IPS DF 4.7 (cell line): ENCODE data around the gene DAB1.

Experiments used
- DNase-seq: peaks from one replicate; pipeline ENCODE4 v3.0.0-alpha.2; 2013; ENCODE audit warnings: low spot score; ENCODE audit errors: extremely low read depth

The DAB1 gene

GRCh38 chr1:57423656-57424211 lies at the start of gene DAB1:
Gene DAB1 (minus strand): TSS chr1:57424060. CDS start chr1:57291030, 133,030 bp downstream.
- DNase-seq = no peak

- no peak for DNase-seq
Observed at GRCh38 chr1:57473448-57473847, 49.6 kb upstream of the DAB1 start.

- DNase-seq = no peak
Observed at GRCh38 chr1:57471995-57472394, 48.1 kb upstream of the DAB1 start.

- DNase-seq = no peak
Observed at GRCh38 chr1:57470036-57470435, 46.2 kb upstream of the DAB1 start.

- DNase-seq = no peak
Observed at GRCh38 chr1:57468641-57469523, 45.0 kb upstream of the DAB1 start.

GRCh38 chr1:57467830-57468229 lies 44.0 kb upstream of the DAB1 start:
- DNase-seq = no peak

- no peak for DNase-seq
Observed at GRCh38 chr1:57464756-57465155, 40.9 kb upstream of the DAB1 start.

- no peak for DNase-seq
Observed at GRCh38 chr1:57463343-57463742, 39.5 kb upstream of the DAB1 start.

GRCh38 chr1:57461405-57461804 lies 37.5 kb upstream of the DAB1 start:
- no peak for DNase-seq

- no peak for DNase-seq
Observed at GRCh38 chr1:57451516-57451915, 27.7 kb upstream of the DAB1 start.

- DNase-seq = no peak
Observed at GRCh38 chr1:57450981-57451380, 27.1 kb upstream of the DAB1 start.

- no peak for DNase-seq
Observed at GRCh38 chr1:57447551-57447950, 23.7 kb upstream of the DAB1 start.

GRCh38 chr1:57443004-57443403 lies 19.1 kb upstream of the DAB1 start:
- no peak for DNase-seq

- DNase-seq = no peak
Observed at GRCh38 chr1:57440096-57440495, 16.2 kb upstream of the DAB1 start.

- no peak for DNase-seq
Observed at GRCh38 chr1:57431400-57431799, 7.5 kb upstream of the DAB1 start.

- DNase-seq = no peak
Observed at GRCh38 chr1:57424231-57425027, 569 bp upstream of the DAB1 start.

GRCh38 chr1:57423135-57423655 lies 665 bp downstream of the DAB1 start:
- no peak for DNase-seq

GRCh38 chr1:57422271-57423134 lies 1.4 kb downstream of the DAB1 start:
- no peak for DNase-seq

GRCh38 chr1:57421806-57422205 lies 2.1 kb downstream of the DAB1 start:
- DNase-seq = no peak

- no peak for DNase-seq
Observed at GRCh38 chr1:57420981-57421785, 2.7 kb downstream of the DAB1 start.
